CD4-positive, alpha-beta T cell treated with Interleukin-21 for 1 hour (primary cell): ENCODE measurements around the gene TNRC6A.
"Not testable (repeated sequence)": the region's sequence is repeated elsewhere in the genome, so short reads cannot be mapped to it uniquely, and the experiment has no call there.

Experiments used
- DNase-seq: peaks from one replicate; pipeline ENCODE4 v3.0.0-alpha.2; 2020

TNRC6A gene

GRCh38 chr16:24761526-24761925, 32.1 kb downstream of the TNRC6A start:
- DNase-seq, result no peak

- no peak for DNase-seq
Observed at GRCh38 chr16:24764916-24765315, 35.5 kb downstream of the TNRC6A start.

- no peak for DNase-seq
Observed at GRCh38 chr16:24766057-24766456, 36.6 kb downstream of the TNRC6A start.

GRCh38 chr16:24769806-24770205, 40.4 kb downstream of the TNRC6A start:
- DNase-seq, result no peak

DNA sequence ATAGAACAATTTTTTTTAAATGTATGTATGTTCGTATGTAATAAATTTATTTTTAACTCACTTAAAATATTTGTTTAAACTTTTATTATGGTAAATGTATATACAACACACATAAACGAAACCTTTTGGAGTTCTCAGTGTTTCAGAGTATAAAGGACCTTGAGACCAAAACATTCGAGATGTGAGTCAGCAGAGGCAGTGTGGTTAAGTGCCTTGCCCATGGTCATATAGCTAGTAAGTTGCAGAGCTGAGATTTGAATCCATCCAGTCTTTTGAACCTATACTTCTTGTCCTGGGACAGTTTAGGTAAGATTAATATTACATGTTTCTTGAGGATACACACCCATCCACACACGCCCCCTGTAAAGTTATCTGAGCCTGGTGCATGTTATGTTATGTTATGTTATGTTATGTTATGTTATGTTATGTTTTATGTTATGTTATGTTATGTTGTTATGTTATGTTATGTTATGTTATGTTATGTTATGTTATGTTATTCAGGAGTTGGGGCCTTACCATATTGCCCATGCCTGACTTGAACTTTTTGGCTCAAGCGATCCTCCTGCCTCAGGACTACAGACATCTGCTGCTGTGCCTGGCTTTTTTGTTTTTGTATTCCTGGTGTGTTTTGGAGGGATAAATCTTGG, 41.8 kb downstream of the TNRC6A start:
- no peak for DNase-seq

GRCh38 chr16:24771779-24772157, 42.3 kb downstream of the TNRC6A start:
- DNase-seq, result no peak

DNA sequence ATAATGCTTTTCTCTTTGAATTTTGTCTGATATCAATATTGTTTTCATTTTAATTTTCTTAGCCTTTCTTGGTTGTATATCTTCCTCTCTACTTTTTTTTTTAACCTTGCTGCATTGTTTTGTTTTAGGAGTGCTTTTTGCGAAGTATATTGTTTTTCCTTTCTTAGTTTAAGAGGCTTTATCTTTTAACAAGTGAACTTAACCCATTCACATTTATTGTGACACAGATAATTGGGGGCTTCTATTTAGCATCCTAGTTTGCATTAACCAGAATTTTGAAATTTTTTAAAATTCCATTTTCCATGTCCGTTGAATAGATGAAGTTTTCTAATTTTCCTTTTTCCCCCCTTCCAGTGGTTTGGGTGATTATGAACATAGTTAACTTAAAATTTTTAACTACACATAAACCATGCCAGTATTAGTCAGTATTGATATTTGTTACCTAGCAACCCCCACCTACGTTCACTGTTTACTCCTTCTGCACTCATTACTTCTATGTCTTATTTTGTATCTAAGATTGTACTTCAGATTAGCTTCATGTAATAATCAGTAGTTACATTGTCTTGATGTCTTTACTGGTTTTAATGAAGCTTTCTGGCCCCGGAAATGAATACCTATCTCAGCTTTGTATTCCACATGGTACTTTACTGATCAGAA, 44.4 kb downstream of the TNRC6A start:
- DNase-seq, result no peak

DNA sequence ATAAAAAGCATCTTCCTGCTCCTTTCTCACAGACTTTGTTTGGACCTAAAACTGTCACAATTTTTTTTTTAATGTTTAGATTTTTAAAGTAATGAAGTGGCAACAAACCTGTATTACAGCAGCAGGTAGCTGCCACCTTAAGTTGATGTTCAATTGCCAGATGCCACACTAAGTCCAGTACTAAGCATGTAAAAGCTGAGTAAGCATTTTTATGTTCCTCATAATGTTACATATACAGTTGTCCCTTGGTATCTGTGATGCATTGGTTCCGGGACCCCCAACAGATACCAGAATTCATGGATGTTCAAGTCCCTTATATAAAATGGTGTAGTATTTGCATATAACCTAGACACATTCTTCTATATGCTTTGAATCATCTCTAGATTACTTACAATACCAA, 45.1 kb downstream of the TNRC6A start:
- DNase-seq, result no peak

- no peak for DNase-seq
Observed at GRCh38 chr16:24775455-24775854, 46.0 kb downstream of the TNRC6A start.

DNA sequence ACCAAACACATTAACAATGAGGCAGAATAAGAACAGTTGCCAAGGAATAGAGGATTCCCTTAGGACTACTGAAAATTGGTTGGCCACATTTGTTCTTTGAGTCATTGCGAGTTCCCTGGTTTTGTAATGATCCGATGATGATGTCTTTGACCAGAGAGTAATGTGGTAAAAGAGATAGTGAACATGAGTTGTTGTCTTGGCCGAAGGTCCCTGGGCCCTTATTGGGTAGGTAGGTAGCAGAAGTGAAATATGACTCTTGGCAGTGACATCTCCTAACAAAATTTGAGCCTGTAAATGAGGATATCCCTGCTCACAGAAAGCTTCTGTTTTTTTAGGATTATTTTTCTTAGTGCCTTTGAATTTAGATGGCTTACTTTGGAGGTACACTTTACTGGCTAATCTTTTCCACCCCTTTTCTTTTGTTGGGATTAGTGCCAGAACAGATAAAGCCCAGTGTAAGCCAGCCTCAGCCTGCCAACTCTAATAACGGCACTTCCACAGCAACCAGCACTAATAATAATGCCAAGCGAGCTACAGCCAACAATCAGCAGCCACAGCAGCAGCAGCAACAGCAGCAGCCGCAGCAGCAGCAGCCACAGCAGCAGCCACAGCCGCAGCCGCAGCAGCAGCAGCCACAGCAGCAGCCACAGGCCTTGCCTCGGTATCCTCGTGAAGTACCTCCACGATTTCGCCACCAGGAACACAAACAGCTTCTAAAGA, 47.2 kb downstream of the TNRC6A start:
- no peak for DNase-seq

- DNase-seq, result no peak
Observed at GRCh38 chr16:24778671-24779070, 49.2 kb downstream of the TNRC6A start.

- DNase-seq, result no peak
Observed at GRCh38 chr16:24781256-24781655, 51.8 kb downstream of the TNRC6A start.

DNA sequence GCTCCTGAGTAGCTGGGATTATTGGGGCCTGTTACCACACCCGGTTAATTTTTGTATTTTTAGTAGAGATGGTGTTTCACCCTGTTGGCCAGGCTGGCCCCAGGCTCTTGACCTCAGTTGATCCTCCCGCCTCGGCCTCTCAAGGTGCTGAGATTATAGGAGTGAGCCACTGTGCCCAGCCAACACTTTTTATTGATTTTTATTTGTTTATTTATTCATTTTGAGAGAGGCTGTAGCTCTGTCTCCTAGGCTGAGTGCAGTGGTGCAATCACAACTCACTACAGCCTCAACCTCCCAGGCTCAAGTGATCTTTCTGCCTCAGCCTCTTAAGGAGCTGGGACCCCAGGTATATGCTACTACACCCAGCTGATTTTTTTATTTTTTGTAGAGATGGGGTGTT, 54.7 kb downstream of the TNRC6A start:
- DNase-seq, result no peak

GRCh38 chr16:24789881-24790280, 60.4 kb downstream of the TNRC6A start:
- DNase-seq, result no peak

DNA sequence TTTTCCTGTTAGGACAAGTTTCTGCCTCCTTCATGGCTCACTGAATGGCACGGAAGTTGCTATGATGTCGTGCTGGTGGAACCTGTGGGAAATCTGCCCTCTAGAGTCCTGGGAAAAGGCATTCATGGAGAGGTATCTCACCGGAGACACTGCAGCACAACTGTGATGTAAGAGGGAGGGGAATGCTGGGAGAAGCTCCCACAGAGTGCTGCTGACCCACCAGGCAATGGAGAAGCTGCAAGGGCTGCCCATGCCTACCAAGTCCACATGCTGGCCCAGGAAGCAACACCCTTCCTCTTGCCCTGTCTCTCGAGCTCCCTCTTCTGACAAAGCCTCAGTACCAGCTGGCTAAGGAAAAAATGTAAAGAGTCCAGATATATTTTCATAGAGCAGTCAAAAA, 71.1 kb downstream of the TNRC6A start:
- DNase-seq, result no peak

DNA sequence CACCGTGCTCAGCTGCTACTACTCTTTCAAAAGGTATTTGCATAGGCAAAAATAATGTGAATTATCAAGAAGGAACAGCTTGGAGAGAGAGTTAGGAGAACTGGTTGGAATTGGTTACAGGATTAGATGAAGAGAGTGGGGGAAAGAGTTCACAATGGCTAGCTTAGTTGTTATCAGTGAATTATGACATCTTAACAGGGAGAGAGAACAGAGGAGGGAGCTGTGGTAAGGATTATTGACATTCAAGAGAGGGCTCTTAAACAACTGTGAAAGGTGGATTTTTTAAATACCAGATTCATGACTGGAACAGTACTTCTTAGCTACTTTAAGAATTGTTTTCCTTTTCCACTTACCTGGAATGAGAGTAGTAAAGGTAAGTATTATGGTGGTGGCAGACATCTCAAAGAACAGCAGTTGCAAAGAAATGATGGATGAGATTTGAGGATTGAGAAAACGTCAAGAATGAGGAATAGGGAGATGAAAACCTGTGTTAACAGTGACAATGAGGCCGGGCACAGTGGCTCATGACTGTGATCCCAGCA, 72.4 kb downstream of the TNRC6A start:
- no peak for DNase-seq

DNA sequence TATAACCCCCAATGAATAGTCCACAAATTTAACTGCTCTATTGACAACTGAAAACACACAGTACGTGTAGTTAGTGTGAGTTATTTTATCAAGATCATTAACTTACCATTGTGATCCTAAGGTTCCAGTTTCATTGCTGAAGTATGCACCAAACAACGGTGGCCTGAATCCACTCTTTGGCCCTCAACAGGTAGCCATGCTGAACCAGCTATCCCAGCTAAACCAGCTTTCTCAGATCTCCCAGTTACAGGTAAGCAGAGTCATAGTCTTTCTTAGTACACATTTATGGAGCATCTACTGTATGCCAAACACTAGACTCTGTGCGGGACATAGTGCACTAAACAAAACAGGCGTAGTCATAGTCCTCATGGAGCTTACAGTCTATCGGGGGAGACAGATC, 76.0 kb downstream of the TNRC6A start:
- DNase-seq, result no peak

- no peak for DNase-seq
Observed at GRCh38 chr16:24807301-24807700, 77.8 kb downstream of the TNRC6A start.

- DNase-seq, result no peak
Observed at GRCh38 chr16:24810951-24811843, 81.7 kb downstream of the TNRC6A start.

- DNase-seq, result not testable (repeated sequence)
Observed at GRCh38 chr16:24812813-24813212, 83.4 kb downstream of the TNRC6A start.

GRCh38 chr16:24815021-24815420, 85.6 kb downstream of the TNRC6A start:
- DNase-seq, result no peak

GRCh38 chr16:24816688-24817087, 87.2 kb downstream of the TNRC6A start:
- no peak for DNase-seq

DNA sequence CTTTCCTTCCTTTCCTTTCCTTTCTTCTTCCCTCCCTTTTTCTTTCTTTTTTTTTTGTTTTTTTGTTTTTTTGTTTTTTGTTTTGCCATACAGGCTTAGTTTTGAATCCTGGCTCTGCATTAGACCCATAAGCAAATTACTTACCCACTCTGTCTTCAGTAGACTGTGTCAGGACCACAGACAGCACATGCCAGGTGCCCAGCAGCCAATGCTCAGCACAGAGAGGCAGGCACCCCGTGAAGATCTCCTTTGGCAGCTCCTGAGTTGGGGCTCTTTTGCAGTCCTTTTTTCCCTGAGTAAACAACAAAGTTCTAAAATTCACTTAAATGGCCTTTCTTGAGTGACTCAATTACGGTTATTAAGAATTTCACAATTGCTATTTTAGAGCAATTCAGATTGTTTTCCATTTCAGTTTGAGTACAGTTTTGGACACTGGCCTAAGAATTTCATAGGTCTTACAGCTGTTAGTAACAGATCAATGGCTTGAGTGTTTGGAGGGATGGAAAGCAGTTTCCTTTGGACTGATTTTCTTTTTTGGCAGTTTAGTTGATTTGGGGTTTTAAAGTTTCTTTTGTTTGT, 90.1 kb downstream of the TNRC6A start:
- DNase-seq, result no peak
